ENCODE results near the gene CCDC88C. TPM values are rescaled to one million over a fixed set of nuclear protein-coding genes. Genes with fewer than 3 reads are reported as not detected.

CCDC88C gene
- total RNA-seq, 2 experiments from 2014 or later = 269 to 287 TPM

DNA sequence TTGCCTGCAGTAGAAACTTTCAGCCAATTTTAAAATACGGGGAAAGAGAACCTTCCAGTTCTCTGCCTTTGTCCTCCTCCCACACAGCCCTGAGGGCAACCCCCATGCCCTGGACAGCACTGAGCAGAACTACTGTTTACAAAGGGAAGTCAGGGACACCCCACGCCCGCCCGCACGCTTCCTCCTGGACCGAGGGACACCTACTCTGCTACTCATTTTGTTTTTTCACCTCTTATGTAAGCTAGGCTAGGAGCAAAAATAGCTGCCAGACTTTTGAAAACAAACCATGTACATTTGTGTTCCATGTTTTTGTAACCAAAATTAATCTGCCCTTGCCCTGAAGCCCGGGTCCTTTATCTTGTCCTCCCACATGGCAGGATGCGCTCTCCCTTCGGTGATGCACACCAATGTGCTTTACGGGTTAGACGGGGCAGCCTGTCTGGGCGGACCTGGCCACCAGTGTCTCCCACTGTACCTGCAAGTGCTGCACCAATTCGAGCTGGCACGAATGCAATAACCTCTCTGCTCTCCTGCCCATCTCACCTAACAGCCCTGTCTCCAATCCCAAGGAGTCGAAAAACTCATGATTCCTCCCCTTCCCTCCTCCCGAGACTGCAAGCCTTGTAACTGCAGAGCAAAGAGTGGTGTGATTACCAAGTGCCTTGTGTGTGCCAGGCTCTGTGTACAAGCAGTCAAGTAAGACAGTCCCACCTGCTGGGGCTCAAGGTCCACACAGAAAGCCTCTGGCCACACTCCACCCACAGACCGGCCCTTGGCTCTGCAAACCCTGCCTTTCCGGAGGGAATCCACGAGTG, 85.2 kb downstream of the CCDC88C start:
- DNase-seq (peak in 1 of 14 experiments; percentile 24), ATAC-seq (ENCODE audit: poor library complexity) (no peak)
- peak overlapping the region; percentile 32 to 72 for H3K27ac ChIP-seq (ENCODE audit: low read depth in 1 of 2, low read length in 2 of 2)
- CTCF ChIA-PET = interaction anchor here (0.8 to 1.4 kb wide), 2 partner anchors 9 to 95 kb away, joined by 3 to 4 read pairs; no protein-coding TSS in a partner anchor
- H3K4me1 Mint-ChIP-seq (ENCODE audit: low read depth) = peaks cover 80% of the 10 kb centered on the region
- H3K36me3 ChIP-seq (ENCODE audit: insufficient read depth, low read length) = peaks cover 96% of the 10 kb centered on the region
- intact Hi-C loops (cut with DNase I, micrococcal nuclease) = no loop called here
- peak overlapping the region; percentile 42 for H3K4me3 Mint-ChIP-seq
- H3K27ac Mint-ChIP-seq = peak overlapping the region; percentile 97
- no peaks in the 10 kb centered on the region for H3K27me3 Mint-ChIP-seq
- H3K9me3 ChIP-seq (ENCODE audit: control insufficient read depth in 1 of 2, insufficient read depth in 1 of 2, low read length in 2 of 2) = no peaks in the 10 kb centered on the region
- TF ChIP-seq, protein P1, sequence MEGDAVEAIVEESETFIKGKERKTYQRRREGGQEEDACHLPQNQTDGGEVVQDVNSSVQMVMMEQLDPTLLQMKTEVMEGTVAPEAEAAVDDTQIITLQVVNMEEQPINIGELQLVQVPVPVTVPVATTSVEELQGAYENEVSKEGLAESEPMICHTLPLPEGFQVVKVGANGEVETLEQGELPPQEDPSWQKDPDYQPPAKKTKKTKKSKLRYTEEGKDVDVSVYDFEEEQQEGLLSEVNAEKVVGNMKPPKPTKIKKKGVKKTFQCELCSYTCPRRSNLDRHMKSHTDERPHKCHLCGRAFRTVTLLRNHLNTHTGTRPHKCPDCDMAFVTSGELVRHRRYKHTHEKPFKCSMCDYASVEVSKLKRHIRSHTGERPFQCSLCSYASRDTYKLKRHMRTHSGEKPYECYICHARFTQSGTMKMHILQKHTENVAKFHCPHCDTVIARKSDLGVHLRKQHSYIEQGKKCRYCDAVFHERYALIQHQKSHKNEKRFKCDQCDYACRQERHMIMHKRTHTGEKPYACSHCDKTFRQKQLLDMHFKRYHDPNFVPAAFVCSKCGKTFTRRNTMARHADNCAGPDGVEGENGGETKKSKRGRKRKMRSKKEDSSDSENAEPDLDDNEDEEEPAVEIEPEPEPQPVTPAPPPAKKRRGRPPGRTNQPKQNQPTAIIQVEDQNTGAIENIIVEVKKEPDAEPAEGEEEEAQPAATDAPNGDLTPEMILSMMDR (IDR thresholded peaks at IDR 0.05) = no peak
- no peaks in the 10 kb centered on the region for H3K9me3 Mint-ChIP-seq
- H3K4me3 ChIP-seq (ENCODE audit: low read length) = no peak overlapping the region
- peaks cover 77% of the 10 kb centered on the region for H3K4me1 ChIP-seq (ENCODE audit: insufficient read depth, low read length)
- POLR2A ChIA-PET = interaction anchor here (1.1 to 2.0 kb wide), 5 partner anchors 15 to 83 kb away, joined by 3 to 10 read pairs (median 6); no protein-coding TSS in a partner anchor
- peaks cover 85% of the 10 kb centered on the region for H3K36me3 Mint-ChIP-seq (ENCODE audit: low read depth)
- H3K27me3 ChIP-seq (ENCODE audit: control insufficient read depth in 1 of 2, insufficient read depth in 2 of 2, low read length in 2 of 2) = no peaks in the 10 kb centered on the region

GRCh38 chr14:91331721-91332120, 85.9 kb downstream of the CCDC88C start:
- Histone ChIP-seq H3K4me1 (ENCODE audit: insufficient read depth, low read length) (peaks cover 83% of the 10 kb centered on the region), H3K36me3 (ENCODE audit: insufficient read depth, low read length) (peaks cover 96% of the 10 kb centered on the region), H3K27ac (ENCODE audit: low read depth in 1 of 2, low read length in 2 of 2) (peak overlapping the region; percentile 32 to 72), H3K9me3 (ENCODE audit: control insufficient read depth in 1 of 2, insufficient read depth in 1 of 2, low read length in 2 of 2) (no peaks in the 10 kb centered on the region), H3K4me3 (ENCODE audit: low read length) (no peak overlapping the region), H3K27me3 (ENCODE audit: control insufficient read depth in 1 of 2, insufficient read depth in 2 of 2, low read length in 2 of 2) (no peaks in the 10 kb centered on the region)
- ATAC-seq (ENCODE audit: poor library complexity) = peak; percentile 33
- DNase-seq = no peak
- peaks cover 87% of the 10 kb centered on the region for H3K4me1 Mint-ChIP-seq (ENCODE audit: low read depth)
- peaks cover 85% of the 10 kb centered on the region for H3K36me3 Mint-ChIP-seq (ENCODE audit: low read depth)
- H3K27ac Mint-ChIP-seq = peak overlapping the region; percentile 97
- no peaks in the 10 kb centered on the region for H3K9me3 Mint-ChIP-seq
- ChIA-PET POLR2A (interaction anchor here (0.9 to 2.0 kb wide), 7 partner anchors 14 to 86 kb away, joined by 3 to 10 read pairs (median 6); partner anchors contain the start of gene CCDC88C), CTCF (interaction anchor here (0.8 kb wide), 1 partner anchor 95 kb away, joined by 3 read pairs; no protein-coding TSS in a partner anchor)
- intact Hi-C loops (cut with DNase I, micrococcal nuclease) = no loop called here
- peak overlapping the region; percentile 42 for H3K4me3 Mint-ChIP-seq
- H3K27me3 Mint-ChIP-seq = no peaks in the 10 kb centered on the region
- TF ChIP-seq, protein P1 (IDR thresholded peaks at IDR 0.05) = no peak

DNA sequence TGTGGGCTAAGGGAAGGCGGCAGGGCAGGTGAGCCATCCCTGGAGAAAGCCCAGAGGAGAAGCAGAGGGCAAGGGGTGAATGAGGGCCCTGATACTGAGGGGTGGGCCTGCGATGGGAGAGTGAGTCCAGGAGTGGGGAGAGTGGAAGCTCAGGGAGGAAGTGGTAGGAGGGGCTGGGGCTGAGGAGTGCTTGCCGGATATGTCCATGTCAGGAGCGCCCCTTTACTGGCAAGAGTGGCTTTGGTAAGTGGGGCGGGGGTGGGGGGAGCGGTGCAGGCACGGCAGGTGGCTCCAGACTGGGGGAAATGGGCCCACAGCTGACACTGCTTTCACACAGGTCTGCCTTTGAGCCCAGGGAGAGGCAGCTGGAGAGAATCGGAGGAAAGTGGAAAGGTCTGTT, 86.8 kb downstream of the CCDC88C start:
- Mint-ChIP-seq H3K4me1 (ENCODE audit: low read depth) (peaks cover 93% of the 10 kb centered on the region), H3K36me3 (ENCODE audit: low read depth) (peaks cover 88% of the 10 kb centered on the region), H3K27ac (peak overlapping the region; percentile 97), H3K27me3 (no peaks in the 10 kb centered on the region), H3K9me3 (no peaks in the 10 kb centered on the region), H3K4me3 (peak overlapping the region; percentile 11)
- peak in 5 of 14 experiments; percentile 35 to 68 (median 63) for DNase-seq
- ATAC-seq (ENCODE audit: poor library complexity) = peak; percentile 81
- Histone ChIP-seq H3K27me3 (ENCODE audit: control insufficient read depth in 1 of 2, insufficient read depth in 2 of 2, low read length in 2 of 2) (no peaks in the 10 kb centered on the region), H3K36me3 (ENCODE audit: insufficient read depth, low read length) (peaks cover 95% of the 10 kb centered on the region), H3K4me3 (ENCODE audit: low read length) (no peak overlapping the region), H3K4me1 (ENCODE audit: insufficient read depth, low read length) (peaks cover 88% of the 10 kb centered on the region), H3K27ac (ENCODE audit: low read depth in 1 of 2, low read length in 2 of 2) (peak overlapping the region; percentile 32 to 72), H3K9me3 (ENCODE audit: control insufficient read depth in 1 of 2, insufficient read depth in 1 of 2, low read length in 2 of 2) (no peaks in the 10 kb centered on the region)
- ChIA-PET POLR2A (interaction anchor here (0.5 to 2.0 kb wide), 8 partner anchors 14 to 87 kb away, joined by 3 to 10 read pairs (median 6); partner anchors contain the start of gene CCDC88C), CTCF (interaction anchor here (1.0 kb wide), 1 partner anchor 19 kb away, joined by 4 read pairs; no protein-coding TSS in a partner anchor)
- TF ChIP-seq, protein P1 (IDR thresholded peaks at IDR 0.05) = no peak
- intact Hi-C loops (cut with DNase I, micrococcal nuclease) = no loop called here
